HG03064 (cell line): ENCODE data around the gene GJD2.

Experiments used
- ATAC-seq: cut with Tn5 transposase; IDR thresholded peaks from one replicate; pipeline ENCODE4 v1.9.1; 2021; ENCODE audit warnings: low read depth; ENCODE audit not compliant: unreplicated experiment

Gene GJD2

DNA sequence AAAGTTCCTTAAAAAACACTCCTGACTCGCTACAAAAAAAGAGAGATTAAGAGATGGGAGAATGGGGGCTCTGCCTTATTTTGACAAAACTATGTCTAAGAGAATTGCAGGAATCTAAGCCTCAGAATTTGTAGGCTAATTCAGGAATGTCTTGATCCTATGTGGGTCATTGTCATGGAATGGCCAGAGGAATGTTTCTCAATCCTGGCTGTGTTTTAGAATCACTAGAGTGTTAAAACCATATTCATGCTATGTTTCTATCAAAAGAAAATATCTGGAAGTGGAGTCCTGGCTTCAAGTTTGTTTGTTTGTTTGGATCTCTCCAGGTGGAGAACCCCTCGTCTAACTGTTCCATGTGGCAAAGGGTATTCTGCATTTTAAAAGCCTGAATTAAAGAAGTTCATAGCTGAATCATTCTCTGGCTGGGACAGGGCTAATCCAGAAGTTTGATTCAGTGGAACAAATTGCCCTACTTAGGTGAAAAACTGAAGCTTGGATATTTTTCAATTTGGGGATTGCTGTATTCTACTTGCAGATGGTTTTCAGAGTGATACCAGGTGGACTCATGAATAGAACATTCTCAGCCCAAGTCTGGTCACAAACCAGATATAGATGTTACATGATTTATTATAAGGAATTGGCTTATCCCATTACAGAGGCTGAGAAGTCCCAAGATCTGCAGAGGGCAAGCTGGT, 28.2 kb downstream of the GJD2 start:
- ATAC-seq: no peak

DNA sequence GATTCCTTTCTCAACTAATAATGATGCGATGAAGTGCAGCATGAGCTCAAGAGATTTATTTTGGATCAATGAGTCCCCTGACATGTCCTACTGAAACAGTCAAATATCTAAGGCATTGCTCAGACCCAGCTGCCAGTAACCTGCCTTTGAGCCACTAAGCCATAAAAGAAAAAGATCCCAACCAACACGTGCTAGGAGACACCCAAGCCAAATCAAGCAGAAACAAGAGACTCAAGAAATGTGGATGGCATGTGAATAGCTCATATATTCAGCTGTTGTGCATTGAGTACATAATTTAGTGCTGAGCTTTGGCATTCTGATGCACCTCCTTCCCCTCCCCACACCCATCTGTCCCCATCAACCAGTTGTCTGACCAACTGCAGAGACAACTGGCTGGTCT, 29.2 kb downstream of the GJD2 start:
- no peak for ATAC-seq

DNA sequence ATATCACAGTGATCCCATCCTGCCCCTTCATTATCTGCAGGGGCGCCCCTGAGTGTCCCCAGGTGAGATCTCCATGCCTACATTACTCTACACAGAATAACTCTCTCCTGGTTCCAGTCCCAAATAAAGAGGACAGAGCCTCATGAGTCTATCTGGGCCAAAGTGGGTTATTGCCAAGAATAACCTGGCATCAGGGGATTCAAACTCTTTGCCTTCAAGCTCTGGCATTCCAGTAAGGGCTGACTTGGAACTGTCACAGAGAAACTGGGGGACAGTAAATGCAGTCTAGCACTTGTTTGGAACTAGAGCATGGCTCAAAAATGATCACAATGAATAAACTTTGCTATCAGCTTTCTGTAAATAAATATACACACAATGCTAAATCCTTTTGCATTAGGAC, 30.3 kb downstream of the GJD2 start:
- ATAC-seq: no peak

DNA sequence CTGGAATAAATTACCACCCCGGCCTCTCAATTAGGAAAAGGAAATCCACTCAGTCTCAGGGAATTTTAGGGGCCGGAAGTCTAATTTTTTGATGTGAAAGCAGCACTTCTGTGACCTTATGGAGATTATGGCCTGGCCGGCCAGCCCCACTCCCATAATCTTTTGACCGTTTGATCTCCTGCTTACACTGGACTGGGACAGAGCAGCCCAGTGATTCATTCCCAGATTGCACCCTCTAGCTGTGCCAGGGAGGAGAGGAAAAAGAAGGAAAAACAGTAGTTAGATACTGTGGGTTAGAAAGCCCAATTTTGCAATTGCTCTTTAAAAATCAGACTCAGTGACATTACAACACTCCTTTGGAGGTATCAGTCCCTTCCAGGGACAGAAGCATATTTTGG, 32.4 kb downstream of the GJD2 start:
- no peak for ATAC-seq

DNA sequence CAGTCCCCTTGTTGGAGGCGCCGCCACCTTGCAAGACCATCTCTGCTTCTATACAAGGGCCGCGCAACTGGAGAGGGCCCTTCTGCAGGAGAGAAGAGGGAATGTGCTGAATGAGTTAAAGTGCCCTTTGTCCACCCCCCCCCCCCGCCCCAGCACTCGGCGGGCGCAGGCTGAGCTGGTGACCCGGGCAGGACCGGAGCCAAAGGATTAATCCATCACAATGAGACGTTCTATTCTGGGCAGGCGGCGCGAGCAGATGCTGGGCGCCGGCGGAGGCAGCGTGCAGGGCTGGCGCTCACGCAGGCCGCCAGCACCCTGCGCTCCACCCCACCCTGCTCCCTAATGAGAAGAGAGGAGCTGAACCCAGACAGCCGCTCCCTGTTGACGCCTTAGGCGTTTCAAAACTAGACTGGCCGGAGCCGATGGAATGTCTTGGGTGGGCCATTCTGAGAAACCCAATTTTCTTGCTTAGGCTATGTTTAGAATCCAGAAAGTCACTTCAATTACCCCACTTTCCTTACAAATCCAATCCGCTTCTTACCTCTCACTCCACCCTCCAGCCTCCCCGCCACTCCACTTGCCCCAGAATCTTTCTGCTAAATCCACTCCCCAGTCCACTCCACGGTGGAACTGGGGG, 32.9 kb downstream of the GJD2 start:
- ATAC-seq: no peak

DNA sequence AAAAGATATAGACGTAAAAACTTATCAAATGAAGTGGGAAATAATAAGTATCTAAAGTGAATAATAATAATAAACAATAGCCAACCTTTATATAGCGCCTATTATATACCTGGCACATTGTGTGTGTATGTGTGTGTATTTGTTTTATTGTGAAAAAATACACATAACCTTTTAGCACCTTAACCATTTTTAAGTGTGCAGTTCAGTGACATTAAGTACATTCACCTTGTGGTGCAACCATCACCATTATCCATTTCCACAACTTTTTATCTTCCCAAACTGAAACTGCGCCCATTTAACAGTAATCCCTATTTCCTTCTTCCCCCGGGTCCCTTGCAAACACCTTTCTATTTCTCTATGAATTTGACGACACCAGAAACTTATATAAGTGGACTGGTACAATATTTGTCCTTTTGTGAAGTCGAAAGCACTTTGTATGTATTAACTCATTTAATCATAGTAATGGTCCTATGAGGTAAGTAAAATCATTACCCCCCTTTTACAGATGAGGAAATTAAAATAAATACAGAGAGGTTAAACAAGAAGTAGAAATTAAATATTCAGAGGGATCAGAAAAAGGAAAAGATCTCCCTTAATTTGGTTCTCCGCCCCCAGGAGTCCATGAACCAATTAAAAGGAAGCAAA, 33.5 kb downstream of the GJD2 start:
- ATAC-seq: no peak

DNA sequence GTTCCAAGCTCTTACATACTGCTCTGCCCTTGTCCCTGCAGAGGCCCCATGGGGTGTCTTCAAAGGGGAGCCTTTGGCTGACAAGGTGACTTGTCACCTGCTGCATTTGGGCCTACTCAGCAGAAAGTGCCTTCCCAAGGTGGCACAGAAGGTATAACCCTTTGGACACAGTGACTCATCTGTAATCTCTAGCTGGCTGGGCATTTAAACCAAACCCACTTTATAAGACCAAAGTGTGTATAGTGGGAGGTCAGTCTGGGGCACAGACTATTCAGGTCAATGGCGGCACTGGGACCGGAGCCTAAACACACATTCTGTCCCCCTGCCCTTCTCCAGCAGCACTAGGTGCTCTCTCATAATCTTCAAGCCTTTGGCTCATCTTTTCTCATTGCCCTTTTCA, 35.1 kb downstream of the GJD2 start:
- ATAC-seq: no peak

DNA sequence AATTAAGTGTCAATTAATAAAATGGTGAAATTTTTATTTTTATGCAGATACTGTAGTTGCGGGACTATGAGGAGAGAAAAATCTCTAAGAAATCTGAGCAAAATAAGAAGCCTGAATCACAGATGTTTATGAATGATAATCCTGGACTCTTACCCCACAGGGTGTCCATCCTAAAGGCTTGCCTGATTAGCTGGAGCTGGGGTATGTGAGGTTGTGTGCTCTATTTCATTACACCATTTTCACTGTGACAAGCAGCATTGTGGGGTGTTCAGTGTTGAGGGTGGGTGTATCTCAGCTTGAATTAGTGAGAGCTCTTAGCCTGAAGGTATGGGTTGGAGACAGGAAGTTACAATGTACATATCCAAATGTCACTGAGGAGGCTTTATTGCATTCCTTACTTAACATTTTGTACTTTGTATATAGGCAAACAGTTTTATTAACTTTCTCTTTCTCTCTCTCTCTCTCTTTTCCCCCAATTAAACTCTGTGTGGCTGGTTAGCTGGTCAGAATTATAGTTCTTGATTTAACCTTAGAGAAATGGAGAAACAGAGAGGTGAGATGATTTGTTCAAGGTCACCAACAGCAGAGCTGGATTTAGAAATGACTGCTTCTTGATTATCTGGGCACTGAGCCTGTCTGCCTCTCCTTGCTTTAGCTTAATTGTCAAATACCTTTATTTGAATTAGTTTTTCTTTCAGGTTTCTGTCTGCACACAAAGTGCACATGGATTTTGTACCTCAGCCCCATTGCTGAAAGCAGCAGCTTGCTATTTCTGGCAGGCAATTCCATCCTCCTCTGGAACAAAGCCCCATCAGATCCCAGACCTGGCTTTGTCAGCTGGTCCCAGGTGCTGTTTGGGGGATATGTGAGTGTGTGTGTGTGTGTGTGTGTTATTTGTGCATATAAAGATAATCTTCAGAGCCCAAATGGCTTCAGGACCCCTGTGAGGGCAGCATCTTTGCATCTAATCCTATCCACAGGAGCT, 35.8 kb downstream of the GJD2 start:
- no peak for ATAC-seq

DNA sequence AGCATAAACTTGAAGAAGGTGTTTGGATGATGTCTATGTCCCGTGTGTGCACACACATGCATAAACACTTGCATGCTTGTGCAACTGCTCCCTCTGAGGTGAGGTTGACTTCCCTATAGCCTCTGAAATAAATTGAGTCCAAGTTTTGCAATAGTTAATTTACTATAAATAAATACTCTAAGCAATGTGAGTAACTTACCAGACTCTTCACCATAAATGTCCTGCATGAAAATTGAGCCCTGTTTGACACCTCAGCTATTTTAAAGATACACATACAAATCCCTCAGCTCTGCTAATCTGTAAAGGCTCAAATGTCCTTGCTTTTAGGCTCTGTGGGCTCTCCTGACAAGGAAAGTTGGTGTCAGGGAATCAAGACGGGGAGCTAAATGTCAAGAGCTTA, 37.1 kb downstream of the GJD2 start:
- no peak for ATAC-seq

DNA sequence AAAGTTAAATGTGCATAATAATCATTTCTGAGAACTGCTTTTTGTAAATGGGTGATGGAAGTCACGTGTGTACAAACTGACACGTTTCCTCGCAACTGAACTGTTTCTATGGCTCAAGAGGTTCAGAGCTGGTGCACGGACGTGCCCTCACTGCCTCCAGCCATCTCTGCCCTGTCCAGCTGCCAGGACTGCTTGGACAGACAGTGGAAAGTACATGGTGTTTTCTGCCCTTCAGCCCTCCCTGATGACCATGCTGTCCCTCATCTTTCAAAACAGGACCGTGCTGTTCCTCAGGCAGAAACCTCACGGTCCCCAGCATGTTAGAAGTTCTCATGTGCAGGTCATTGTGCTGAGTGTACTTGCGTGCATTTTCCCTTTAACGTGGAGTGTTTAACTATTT, 38.7 kb downstream of the GJD2 start:
- no peak for ATAC-seq

DNA sequence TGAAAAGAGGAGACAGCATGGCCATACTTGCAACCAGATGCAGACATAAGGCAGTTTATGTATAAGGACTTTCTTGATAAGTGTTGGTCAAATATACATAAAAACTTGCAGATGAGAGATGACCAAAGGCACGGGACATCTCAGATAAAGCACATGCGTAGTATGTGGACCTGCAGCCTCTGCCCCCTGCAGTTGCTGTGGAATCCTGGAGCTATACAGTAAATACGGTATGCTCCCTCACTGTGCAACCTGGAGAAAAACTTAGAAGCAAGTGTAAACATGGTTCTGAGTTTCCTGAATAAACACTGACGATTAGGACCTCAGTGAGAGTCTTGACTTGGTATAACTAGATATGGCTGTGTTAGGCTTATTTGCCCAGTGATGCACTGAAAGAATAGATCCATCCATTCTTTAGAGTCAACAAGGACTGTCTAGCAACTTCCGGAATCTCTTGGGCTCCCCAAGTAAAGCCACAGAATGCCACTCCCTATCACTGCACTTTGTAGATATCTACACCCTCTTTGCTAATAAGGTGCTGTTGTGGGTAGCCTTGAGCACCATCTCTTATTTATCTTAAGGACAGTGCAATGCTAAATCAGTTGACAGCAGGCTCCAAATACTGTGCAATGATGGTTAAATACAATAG, 40.2 kb downstream of the GJD2 start:
- no peak for ATAC-seq

DNA sequence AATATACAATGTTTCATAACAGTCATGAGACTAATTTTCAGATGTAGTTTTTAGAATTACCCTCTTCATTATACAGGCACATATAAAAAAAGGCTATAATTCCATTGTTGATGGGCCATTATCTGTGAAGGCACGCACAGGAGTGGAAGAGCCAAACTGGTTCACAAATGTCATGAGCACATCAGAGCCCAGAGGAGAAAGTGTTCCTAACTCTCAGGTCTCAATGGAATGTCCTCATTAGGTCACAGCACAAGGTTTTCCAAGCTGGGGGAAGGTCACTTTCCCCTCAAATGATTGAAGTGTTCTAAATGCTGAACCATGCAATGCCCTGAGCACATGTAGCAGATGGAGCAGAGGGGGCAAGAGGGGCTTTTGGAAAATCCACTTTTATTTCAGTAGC, 41.2 kb downstream of the GJD2 start:
- no peak for ATAC-seq

DNA sequence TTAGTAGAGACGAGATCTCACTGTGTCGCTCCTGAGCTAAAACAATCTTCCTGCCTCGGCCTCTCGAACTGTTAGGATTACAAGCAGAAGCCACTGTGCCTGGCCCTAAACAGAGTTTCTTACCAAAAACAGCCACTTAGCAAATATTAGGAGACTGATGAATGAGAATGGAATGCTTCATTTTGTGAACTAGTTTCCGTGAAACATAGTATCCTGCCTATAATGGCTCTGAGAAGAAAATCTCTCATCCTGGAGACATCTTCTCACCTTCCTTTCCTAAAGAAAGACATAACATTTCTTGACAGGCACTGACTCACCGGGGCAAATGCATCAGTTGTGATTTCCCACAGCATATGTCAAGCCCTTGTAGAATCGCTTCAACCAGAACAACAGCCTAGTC, 44.9 kb downstream of the GJD2 start:
- no peak for ATAC-seq

DNA sequence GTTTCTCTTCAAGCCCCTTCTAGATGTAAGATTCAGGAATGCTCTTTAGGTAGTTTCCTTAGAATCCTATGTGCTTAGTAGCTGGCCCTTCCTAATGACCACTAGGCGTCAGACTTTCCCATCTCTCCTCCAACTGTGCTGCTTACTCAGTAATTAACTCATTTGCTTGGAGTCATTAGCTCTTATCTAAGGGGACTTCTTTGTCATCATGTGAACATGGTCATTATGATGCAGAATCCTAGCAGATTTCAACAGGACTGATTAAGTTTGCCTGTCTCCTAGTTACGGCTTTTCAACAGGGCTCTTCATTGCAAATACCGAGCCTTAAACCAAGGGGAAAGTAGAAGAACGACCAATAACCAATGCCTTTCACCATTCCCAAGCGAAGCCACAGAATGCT, 46.4 kb downstream of the GJD2 start:
- ATAC-seq: no peak

DNA sequence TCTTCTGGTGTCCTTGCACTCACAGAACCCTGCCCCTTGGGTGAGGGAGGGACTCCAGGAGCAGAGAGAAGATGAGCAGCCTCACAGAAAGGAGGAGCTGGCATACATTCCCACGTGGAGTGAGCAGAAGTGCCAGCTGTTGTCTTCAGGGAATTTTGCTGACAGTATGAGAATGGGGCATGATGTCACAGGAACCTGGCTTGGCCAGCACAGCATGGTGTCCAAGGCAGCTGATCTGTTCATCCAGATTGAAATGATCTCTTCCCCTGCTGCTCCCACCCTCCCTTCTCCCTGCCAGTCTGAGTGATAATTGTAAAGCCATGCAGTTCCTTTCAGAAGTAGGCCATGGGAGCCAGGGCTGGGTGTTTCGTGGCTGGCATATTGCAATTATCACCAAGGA, 53.3 kb downstream of the GJD2 start:
- ATAC-seq: no peak
